OCI-LY1 (cell line): ENCODE results near the gene PCNX3.
A peak's percentile ranks its signal among the peaks of the same experiment; 100 is the strongest.

ENCODE experiments used
- EZH2 ChIP-seq: fragments of 200-600 bp; sonication (generic), shearing (Covaris generic); IDR thresholded peaks from 2 replicates; pipeline ENCODE4 v1.8.0; 2017; ENCODE audit warnings: borderline replicate concordance, mixed run types, mild to moderate bottlenecking, antibody characterized with exemption, low read length, moderate library complexity, mixed read lengths
- TF ChIP-seq, protein P1 (sequence below): fragments of 200-600 bp; sonication (generic), shearing (Covaris generic); IDR thresholded peaks from 2 replicates; pipeline ENCODE4 v1.5.1; 2017; ENCODE audit warnings: mild to moderate bottlenecking, antibody characterized with exemption, low read length, moderate library complexity, mixed read lengths

DNA sequence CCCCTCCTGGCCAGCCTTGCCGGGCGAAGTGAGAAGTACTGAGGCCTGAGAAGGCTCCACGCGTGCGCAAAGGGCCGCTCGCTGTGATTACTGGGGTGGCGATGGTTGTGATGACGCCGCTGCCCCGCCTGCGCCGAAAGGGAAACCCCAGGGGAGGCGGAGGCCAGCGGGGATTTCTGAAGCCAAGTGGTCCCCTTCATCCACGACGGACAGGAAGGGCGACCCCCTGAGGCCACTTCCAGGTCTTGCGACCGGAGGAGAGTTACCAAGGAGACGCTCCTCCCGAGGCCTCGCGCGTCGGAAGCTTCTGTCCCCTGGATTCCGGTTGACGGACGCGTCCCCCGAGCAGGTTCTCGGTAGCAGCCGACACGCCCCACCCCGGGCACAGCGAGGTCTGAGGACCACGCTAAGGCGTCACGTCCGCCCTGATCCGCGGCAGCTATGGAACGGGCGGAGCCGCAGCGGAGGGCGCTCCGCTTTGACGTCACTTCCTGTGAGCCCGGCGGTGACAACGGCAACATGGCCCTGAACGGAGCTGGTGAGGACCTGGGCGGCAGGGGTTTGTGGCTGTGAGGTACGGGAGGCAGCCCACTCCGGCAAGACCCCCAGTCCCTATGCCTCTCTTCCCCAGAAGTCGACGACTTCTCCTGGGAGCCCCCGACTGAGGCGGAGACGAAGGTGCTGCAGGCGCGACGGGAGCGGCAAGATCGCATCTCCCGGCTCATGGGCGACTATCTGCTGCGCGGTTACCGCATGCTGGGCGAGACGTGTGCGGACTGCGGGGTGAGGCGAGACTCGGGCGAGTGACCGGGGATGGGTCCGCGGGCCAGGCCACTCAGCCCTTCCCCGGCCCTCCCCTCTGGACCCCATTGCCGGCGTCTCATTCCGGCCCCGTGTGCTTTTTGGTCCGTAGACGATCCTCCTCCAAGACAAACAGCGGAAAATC lies 45.3 kb upstream of the PCNX3 start, which contains the start of gene ZNRD2:
- no peak for TF ChIP-seq EZH2
- TF ChIP-seq, protein P1, sequence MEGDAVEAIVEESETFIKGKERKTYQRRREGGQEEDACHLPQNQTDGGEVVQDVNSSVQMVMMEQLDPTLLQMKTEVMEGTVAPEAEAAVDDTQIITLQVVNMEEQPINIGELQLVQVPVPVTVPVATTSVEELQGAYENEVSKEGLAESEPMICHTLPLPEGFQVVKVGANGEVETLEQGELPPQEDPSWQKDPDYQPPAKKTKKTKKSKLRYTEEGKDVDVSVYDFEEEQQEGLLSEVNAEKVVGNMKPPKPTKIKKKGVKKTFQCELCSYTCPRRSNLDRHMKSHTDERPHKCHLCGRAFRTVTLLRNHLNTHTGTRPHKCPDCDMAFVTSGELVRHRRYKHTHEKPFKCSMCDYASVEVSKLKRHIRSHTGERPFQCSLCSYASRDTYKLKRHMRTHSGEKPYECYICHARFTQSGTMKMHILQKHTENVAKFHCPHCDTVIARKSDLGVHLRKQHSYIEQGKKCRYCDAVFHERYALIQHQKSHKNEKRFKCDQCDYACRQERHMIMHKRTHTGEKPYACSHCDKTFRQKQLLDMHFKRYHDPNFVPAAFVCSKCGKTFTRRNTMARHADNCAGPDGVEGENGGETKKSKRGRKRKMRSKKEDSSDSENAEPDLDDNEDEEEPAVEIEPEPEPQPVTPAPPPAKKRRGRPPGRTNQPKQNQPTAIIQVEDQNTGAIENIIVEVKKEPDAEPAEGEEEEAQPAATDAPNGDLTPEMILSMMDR = peak; percentile 47; the same call in 1 of the 2 replicates
